Activated T-cell treated with anti-CD3 and anti-CD28 coated beads, Interleukin-2, amount 50 U/mL, for 24 hours (primary cell): ENCODE measurements around the gene DSCAM.

ENCODE experiments used
- DNase-seq: peaks from one replicate; pipeline ENCODE4 v3.0.0-alpha.2; 2020
- H3K27ac Mint-ChIP-seq: 2 replicates; pipeline ENCODE4 v1.8.0; 2020; ENCODE audit warnings: mild to moderate bottlenecking, mixed read lengths
- H3K27me3 Mint-ChIP-seq: 2 replicates; pipeline ENCODE4 v1.8.0; 2020; ENCODE audit warnings: mixed read lengths
- H3K36me3 Mint-ChIP-seq: 2 replicates; pipeline ENCODE4 v1.8.0; 2020; ENCODE audit warnings: low read depth, mixed read lengths
- H3K4me1 Mint-ChIP-seq: 2 replicates; pipeline ENCODE4 v1.8.0; 2020; ENCODE audit warnings: low read depth, mixed read lengths
- H3K4me3 Mint-ChIP-seq: 2 replicates; pipeline ENCODE4 v1.8.0; 2020; ENCODE audit warnings: mild to moderate bottlenecking, moderate library complexity, mixed read lengths
- H3K9me3 Mint-ChIP-seq: 2 replicates; pipeline ENCODE4 v1.8.0; 2020; ENCODE audit warnings: mixed read lengths

The DSCAM gene

GRCh38 chr21:40819071-40819900, 27.7 kb downstream of the DSCAM start:
- Mint-ChIP-seq H3K9me3 (peaks cover 7% of the 10 kb centered on the region), H3K27ac (no peak overlapping the region), H3K27me3 (no peaks in the 10 kb centered on the region), H3K4me1 (no peaks in the 10 kb centered on the region), H3K36me3 (no peaks in the 10 kb centered on the region), H3K4me3 (no peak overlapping the region)
- DNase-seq: no peak

DNA sequence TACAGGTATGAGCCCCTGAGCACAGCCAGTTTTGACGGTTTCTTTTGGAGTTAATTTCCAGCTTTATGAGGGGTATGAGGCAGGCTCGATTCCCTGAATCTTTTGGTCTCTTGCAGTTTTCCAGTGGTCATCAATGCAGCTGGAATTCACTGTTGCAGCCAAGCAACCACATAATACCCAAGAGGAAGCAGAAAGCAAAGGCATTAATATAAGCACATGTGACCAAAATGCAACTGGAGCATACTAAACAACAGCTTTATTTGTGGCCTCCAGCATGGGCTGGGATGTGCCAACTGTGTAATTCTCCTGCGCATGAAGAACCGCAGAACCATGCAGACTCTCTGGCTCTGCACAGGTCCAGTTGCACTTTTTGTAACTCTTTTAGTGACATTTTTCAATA, 33.0 kb downstream of the DSCAM start:
- H3K9me3 Mint-ChIP-seq: no peaks in the 10 kb centered on the region
- H3K27me3 Mint-ChIP-seq: no peaks in the 10 kb centered on the region
- no peak overlapping the region for H3K27ac Mint-ChIP-seq
- H3K36me3 Mint-ChIP-seq: no peaks in the 10 kb centered on the region
- no peak overlapping the region for H3K4me3 Mint-ChIP-seq
- no peak for DNase-seq
- H3K4me1 Mint-ChIP-seq: no peaks in the 10 kb centered on the region

- DNase-seq: no peak
- Mint-ChIP-seq H3K36me3 (no peaks in the 10 kb centered on the region), H3K27me3 (no peaks in the 10 kb centered on the region), H3K4me1 (no peaks in the 10 kb centered on the region), H3K4me3 (no peak overlapping the region), H3K27ac (no peak overlapping the region), H3K9me3 (no peaks in the 10 kb centered on the region)
Measured at GRCh38 chr21:40809673-40810197, 37.2 kb downstream of the DSCAM start.

DNA sequence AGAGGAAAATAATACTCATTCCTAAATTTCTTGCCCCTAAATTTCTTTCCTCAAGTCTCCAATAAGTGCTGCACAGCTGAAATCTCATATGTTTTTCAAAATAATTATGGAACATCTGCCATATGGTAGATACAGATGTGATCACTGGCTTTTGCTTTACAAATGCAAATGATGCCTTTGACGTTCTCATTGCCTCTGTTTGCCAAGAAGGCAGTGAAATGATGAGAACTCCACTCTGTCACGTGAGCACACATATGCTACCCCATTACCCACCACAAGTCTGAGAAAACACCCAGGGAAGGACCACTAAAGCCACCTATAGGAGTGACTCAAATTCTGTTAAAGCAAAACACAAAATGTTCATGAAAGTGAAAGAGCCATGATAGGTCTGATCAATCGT, 43.9 kb downstream of the DSCAM start:
- no peak for DNase-seq
- H3K27ac Mint-ChIP-seq: no peak overlapping the region
- H3K4me3 Mint-ChIP-seq: no peak overlapping the region
- no peaks in the 10 kb centered on the region for H3K4me1 Mint-ChIP-seq
- no peaks in the 10 kb centered on the region for H3K27me3 Mint-ChIP-seq
- H3K9me3 Mint-ChIP-seq: peaks cover 13% of the 10 kb centered on the region
- H3K36me3 Mint-ChIP-seq: no peaks in the 10 kb centered on the region

DNA sequence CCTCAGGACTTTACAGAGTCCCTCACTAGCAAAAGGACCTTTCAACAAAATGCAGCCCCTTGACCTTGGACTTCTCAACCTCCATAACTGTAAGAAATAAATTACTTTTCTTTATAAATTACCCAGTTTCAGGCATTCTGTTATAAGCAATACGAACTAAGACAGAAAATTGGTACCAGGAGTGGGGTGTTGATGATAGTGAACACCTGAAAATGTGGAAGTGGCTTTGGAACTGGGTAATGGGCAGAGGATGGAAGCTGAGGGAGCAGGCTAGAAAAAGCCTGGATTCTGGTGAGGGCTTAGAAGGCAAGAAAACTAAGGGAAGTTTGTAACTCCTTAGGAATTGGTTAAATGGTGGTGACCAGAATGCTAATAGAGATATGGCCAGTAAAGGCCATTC, 46.8 kb downstream of the DSCAM start:
- peaks cover 28% of the 10 kb centered on the region for H3K9me3 Mint-ChIP-seq
- DNase-seq: no peak
- no peaks in the 10 kb centered on the region for H3K4me1 Mint-ChIP-seq
- no peaks in the 10 kb centered on the region for H3K27me3 Mint-ChIP-seq
- H3K36me3 Mint-ChIP-seq: no peaks in the 10 kb centered on the region
- H3K27ac Mint-ChIP-seq: no peak overlapping the region
- no peak overlapping the region for H3K4me3 Mint-ChIP-seq

DNA sequence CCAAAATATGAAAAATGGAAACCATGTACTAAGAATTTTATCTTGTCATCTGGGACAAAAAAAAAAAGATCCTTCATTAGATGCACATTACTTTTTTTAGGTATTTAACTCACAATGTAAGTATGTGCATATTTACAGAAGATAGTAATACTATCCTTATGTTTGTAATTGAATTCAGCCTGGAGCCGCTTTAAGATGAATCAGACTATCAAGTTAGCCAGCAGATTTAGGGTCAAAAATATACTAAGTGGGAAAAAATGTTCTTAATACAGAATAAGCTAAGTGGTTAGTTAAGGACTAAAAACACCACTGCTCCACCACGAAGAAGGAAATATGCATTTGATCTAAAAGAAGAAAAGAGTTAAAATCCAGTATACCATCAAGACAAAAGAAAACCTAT, 49.1 kb downstream of the DSCAM start:
- H3K4me1 Mint-ChIP-seq: no peaks in the 10 kb centered on the region
- no peak overlapping the region for H3K27ac Mint-ChIP-seq
- no peak overlapping the region for H3K4me3 Mint-ChIP-seq
- no peaks in the 10 kb centered on the region for H3K27me3 Mint-ChIP-seq
- H3K36me3 Mint-ChIP-seq: no peaks in the 10 kb centered on the region
- DNase-seq: no peak
- H3K9me3 Mint-ChIP-seq: peaks cover 32% of the 10 kb centered on the region

DNA sequence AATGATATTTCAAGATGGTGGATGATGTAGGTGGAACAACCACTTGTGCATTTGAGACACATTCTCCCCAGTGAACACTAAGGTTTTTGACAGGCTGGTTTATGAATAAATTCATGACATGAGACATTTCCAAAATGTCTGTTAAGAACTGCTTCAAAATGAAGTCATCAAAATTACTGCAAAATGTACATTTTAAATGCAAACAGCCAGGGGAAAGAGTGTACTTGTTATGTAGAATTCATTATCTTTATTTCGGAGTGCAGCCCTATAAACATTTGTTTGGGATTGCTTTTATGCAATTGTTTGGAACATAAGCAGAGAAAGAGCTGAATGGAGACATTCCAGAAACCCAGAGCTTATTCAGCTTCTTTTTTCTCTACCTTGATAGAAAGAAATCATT, 49.5 kb downstream of the DSCAM start:
- Mint-ChIP-seq H3K27ac (no peak overlapping the region), H3K4me1 (no peaks in the 10 kb centered on the region), H3K36me3 (no peaks in the 10 kb centered on the region), H3K9me3 (peaks cover 32% of the 10 kb centered on the region), H3K27me3 (no peaks in the 10 kb centered on the region), H3K4me3 (no peak overlapping the region)
- DNase-seq: no peak

DNA sequence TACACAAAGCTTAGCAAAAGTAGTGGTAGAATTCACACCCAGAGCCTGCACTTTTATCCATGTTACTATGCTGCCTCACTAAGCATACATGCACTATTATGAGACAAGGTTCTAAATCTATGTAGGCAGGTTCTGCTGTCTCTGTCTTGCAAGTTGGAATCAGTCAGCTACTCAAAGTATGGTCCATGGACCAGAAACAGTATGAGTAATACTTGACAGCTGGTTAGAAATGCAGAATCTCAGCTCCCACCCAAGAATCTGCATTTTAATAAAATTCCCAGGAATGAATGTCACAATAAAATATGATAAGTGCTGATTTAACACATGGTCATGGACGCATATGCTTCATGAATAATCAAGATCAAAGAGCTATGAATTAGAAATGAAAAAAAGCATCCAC, 50.5 kb downstream of the DSCAM start:
- H3K4me3 Mint-ChIP-seq: no peak overlapping the region
- no peaks in the 10 kb centered on the region for H3K4me1 Mint-ChIP-seq
- no peaks in the 10 kb centered on the region for H3K36me3 Mint-ChIP-seq
- no peaks in the 10 kb centered on the region for H3K27me3 Mint-ChIP-seq
- no peak for DNase-seq
- H3K27ac Mint-ChIP-seq: no peak overlapping the region
- H3K9me3 Mint-ChIP-seq: peaks cover 32% of the 10 kb centered on the region

DNA sequence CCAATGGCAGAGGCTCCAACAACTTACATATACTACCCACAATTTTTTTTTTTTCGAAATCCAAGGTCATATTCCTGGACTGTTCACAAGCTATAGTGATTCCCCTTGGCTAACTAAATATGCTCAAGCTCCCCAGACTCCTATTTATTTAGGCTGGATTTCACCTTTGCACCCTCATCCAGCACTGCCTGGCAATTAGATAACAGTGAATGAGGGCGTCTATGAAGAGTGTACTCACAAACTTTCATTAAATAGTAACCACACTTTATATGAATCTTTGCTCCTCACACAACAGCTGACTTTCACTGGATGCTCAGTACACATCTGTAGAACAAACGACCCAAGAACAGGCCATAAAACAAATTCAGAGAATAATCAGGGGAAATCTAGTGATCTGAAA, 51.6 kb downstream of the DSCAM start:
- H3K4me3 Mint-ChIP-seq: no peak overlapping the region
- no peak for DNase-seq
- no peaks in the 10 kb centered on the region for H3K4me1 Mint-ChIP-seq
- H3K27me3 Mint-ChIP-seq: no peaks in the 10 kb centered on the region
- H3K9me3 Mint-ChIP-seq: peaks cover 28% of the 10 kb centered on the region
- no peak overlapping the region for H3K27ac Mint-ChIP-seq
- H3K36me3 Mint-ChIP-seq: no peaks in the 10 kb centered on the region

- no peak overlapping the region for H3K27ac Mint-ChIP-seq
- H3K9me3 Mint-ChIP-seq: peaks cover 16% of the 10 kb centered on the region
- H3K4me1 Mint-ChIP-seq: no peaks in the 10 kb centered on the region
- no peak for DNase-seq
- no peaks in the 10 kb centered on the region for H3K36me3 Mint-ChIP-seq
- no peak overlapping the region for H3K4me3 Mint-ChIP-seq
- no peaks in the 10 kb centered on the region for H3K27me3 Mint-ChIP-seq
Measured at GRCh38 chr21:40792691-40793456, 54.1 kb downstream of the DSCAM start.

GRCh38 chr21:40788635-40789034, 58.3 kb downstream of the DSCAM start:
- Mint-ChIP-seq H3K27me3 (no peaks in the 10 kb centered on the region), H3K4me3 (no peak overlapping the region), H3K9me3 (peaks cover 2% of the 10 kb centered on the region), H3K36me3 (no peaks in the 10 kb centered on the region), H3K27ac (no peak overlapping the region), H3K4me1 (no peaks in the 10 kb centered on the region)
- DNase-seq: no peak

- H3K9me3 Mint-ChIP-seq: no peaks in the 10 kb centered on the region
- no peak for DNase-seq
- no peak overlapping the region for H3K27ac Mint-ChIP-seq
- no peak overlapping the region for H3K4me3 Mint-ChIP-seq
- H3K36me3 Mint-ChIP-seq: no peaks in the 10 kb centered on the region
- no peaks in the 10 kb centered on the region for H3K4me1 Mint-ChIP-seq
- no peaks in the 10 kb centered on the region for H3K27me3 Mint-ChIP-seq
Measured at GRCh38 chr21:40783404-40783803, 63.6 kb downstream of the DSCAM start.

- Mint-ChIP-seq H3K27me3 (peaks cover 2% of the 10 kb centered on the region), H3K36me3 (no peaks in the 10 kb centered on the region), H3K4me1 (no peaks in the 10 kb centered on the region), H3K27ac (no peak overlapping the region), H3K9me3 (no peaks in the 10 kb centered on the region), H3K4me3 (no peak overlapping the region)
- no peak for DNase-seq
Measured at GRCh38 chr21:40770435-40771055, 76.4 kb downstream of the DSCAM start.

GRCh38 chr21:40769231-40769630, 77.7 kb downstream of the DSCAM start:
- Mint-ChIP-seq H3K27ac (no peak overlapping the region), H3K36me3 (no peaks in the 10 kb centered on the region), H3K27me3 (no peaks in the 10 kb centered on the region), H3K9me3 (no peaks in the 10 kb centered on the region), H3K4me3 (no peak overlapping the region), H3K4me1 (no peaks in the 10 kb centered on the region)
- no peak for DNase-seq

- H3K4me1 Mint-ChIP-seq: no peaks in the 10 kb centered on the region
Measured at GRCh38 chr21:40768056-40768455, 78.9 kb downstream of the DSCAM start.

More at GRCh38 chr21:40768056-40768455, 78.9 kb downstream of the DSCAM start:
- Mint-ChIP-seq H3K27me3 (no peaks in the 10 kb centered on the region), H3K9me3 (no peaks in the 10 kb centered on the region), H3K36me3 (no peaks in the 10 kb centered on the region), H3K27ac (no peak overlapping the region), H3K4me3 (no peak overlapping the region)
- no peak for DNase-seq
